ENCODE results near the gene PCDHGA2.
"Not testable (repeated sequence)": the region's sequence is repeated elsewhere in the genome, so short reads cannot be mapped to it uniquely, and the experiment has no call there.

PCDHGA2 gene

DNA sequence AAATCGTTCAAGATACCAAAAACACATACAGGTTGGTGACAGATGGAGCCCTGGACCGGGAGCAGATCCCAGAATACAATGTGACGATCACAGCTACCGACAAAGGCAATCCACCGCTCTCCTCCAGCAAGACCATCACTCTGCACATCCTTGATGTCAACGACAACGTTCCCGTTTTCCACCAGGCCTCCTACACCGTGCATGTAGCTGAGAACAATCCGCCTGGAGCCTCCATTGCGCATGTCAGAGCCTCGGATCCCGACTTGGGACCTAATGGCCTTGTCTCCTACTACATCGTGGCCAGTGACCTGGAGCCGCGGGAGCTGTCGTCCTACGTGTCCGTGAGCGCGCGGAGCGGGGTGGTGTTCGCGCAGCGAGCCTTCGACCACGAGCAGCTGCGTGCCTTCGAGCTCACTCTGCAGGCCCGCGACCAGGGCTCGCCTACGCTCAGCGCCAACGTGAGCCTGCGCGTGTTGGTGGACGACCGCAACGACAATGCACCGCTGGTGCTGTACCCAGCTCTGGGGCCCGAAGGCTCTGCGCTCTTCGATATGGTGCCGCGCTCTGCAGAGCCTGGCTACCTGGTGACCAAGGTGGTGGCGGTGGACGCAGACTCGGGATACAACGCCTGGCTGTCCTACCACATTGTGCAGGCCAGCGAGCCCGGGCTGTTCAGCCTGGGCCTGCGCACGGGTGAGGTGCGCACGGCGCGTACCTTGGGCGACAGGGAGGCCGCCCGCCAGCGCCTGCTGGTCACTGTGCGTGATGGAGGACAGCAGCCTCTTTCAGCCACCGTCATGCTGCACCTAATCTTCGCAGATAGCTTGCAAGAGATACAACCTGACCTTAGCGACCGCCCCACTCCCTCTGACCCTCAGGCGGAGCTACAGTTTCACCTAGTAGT is 33.3 kb downstream of the PCDHGA2 start:
- FAIRE-seq: no peak
- TF ChIP-seq POLR2AphosphoS5 (IDR thresholded peaks at IDR 0.05; ENCODE audit: low read depth, low read length) (no peak), TAF1 (IDR thresholded peaks at IDR 0.05; ENCODE audit: borderline replicate concordance, low read depth, low read length) (no peak), POLR2A (IDR thresholded peaks at IDR 0.05; ENCODE audit: low read depth, low read length) (no peak)
- DNase-seq (ENCODE audit: insufficient read length): no peak

- no peak for DNase-seq (ENCODE audit: insufficient read length)
- no peak for FAIRE-seq
- TF ChIP-seq TAF1 (IDR thresholded peaks at IDR 0.05; ENCODE audit: borderline replicate concordance, low read depth, low read length) (no peak), POLR2A (IDR thresholded peaks at IDR 0.05; ENCODE audit: low read depth, low read length) (no peak), POLR2AphosphoS5 (IDR thresholded peaks at IDR 0.05; ENCODE audit: low read depth, low read length) (no peak)
Observed at GRCh38 chr5:141373673-141374317, 35.2 kb downstream of the PCDHGA2 start, which contains the start of gene PCDHGA6. Gene PCDHGA6 (plus strand): TSS chr5:141373891. CDS start chr5:141374084, 193 bp downstream.

DNA sequence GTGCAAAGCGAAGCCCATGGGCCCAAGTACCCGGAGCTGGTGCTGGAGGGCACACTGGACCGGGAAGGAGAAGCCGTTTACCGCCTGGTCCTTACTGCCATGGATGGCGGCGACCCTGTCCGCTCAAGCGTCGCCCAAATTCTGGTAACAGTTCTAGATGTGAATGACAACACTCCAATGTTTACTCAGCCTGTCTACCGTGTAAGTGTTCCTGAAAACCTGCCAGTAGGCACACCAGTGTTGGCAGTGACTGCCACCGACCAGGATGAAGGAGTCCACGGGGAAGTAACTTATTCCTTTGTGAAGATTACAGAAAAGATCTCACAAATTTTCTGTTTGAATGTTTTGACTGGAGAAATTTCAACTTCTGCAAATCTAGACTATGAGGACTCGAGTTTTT is 36.1 kb downstream of the PCDHGA2 start:
- no peak for DNase-seq (ENCODE audit: insufficient read length)

GRCh38 chr5:141375444-141376155 is 37.0 kb downstream of the PCDHGA2 start:
- not testable (repeated sequence) for FAIRE-seq; DNase-seq (ENCODE audit: insufficient read length)

More for the DNA sequence above, 36.1 kb downstream of the PCDHGA2 start:
- FAIRE-seq: no peak
- TF ChIP-seq TAF1 (IDR thresholded peaks at IDR 0.05; ENCODE audit: borderline replicate concordance, low read depth, low read length) (no peak), POLR2AphosphoS5 (IDR thresholded peaks at IDR 0.05; ENCODE audit: low read depth, low read length) (no peak), POLR2A (IDR thresholded peaks at IDR 0.05; ENCODE audit: low read depth, low read length) (no peak)

DNA sequence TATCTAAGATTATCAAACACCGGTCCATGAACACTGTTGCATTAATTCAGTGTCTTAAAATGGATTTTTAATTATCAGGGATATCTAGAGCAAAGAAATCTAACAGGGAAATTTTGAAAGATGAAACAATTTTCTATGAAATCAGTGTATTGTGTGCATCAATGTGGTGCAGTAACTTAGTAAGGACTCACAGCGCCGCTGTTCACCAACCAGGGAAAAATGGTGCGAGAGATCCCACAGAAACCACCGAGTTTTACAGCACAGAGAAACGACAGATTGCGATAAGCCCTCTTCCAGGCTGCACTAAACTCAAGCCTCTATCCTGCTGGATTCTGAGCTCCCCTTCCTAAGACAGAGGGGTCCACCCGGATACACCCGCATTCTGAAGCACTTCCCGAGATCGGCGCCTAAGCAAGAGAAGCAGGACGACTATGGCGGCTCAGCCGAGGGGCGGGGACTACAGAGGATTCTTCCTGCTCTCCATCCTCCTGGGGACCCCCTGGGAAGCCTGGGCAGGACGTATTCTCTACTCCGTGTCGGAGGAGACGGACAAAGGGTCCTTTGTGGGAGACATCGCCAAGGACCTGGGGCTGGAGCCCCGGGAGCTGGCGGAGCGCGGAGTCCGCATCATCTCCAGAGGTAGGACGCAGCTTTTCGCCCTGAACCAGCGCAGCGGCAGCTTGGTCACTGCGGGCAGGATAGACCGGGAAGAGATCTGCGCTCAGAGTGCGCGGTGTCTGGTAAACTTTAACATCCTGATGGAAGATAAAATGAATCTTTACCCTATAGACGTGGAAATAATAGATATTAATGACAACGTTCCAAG is 44.1 kb downstream of the PCDHGA2 start, which contains the start of gene PCDHGA7:
Gene PCDHGA7, plus strand, starts transcription at position 274 of the 826 bp plus-strand sequence. Its CDS starts 158 bp downstream, at position 432.
- TF ChIP-seq POLR2AphosphoS5 (IDR thresholded peaks at IDR 0.05; ENCODE audit: low read depth, low read length): no peak
- TF ChIP-seq POLR2A (IDR thresholded peaks at IDR 0.05; ENCODE audit: low read depth, low read length): no peak
- no peak for TF ChIP-seq TAF1 (IDR thresholded peaks at IDR 0.05; ENCODE audit: borderline replicate concordance, low read depth, low read length)
- DNase-seq (ENCODE audit: insufficient read length): no peak
- FAIRE-seq: no peak

DNA sequence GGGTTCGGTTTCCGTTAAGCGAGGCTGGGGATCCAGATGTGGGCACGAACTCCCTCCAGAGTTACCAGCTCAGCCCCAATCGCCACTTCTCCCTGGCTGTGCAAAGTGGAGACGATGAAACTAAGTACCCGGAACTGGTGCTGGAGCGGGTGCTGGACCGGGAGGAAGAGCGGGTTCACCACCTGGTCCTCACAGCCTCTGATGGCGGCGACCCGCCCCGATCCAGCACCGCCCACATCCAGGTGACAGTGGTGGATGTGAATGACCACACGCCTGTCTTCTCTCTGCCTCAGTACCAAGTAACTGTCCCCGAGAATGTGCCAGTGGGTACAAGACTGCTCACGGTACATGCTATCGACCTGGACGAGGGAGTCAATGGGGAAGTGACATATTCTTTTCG is 44.8 kb downstream of the PCDHGA2 start:
- DNase-seq (ENCODE audit: insufficient read length): no peak
- no peak for FAIRE-seq
- TF ChIP-seq POLR2A (IDR thresholded peaks at IDR 0.05; ENCODE audit: low read depth, low read length): no peak
- no peak for TF ChIP-seq POLR2AphosphoS5 (IDR thresholded peaks at IDR 0.05; ENCODE audit: low read depth, low read length)
- no peak for TF ChIP-seq TAF1 (IDR thresholded peaks at IDR 0.05; ENCODE audit: borderline replicate concordance, low read depth, low read length)

DNA sequence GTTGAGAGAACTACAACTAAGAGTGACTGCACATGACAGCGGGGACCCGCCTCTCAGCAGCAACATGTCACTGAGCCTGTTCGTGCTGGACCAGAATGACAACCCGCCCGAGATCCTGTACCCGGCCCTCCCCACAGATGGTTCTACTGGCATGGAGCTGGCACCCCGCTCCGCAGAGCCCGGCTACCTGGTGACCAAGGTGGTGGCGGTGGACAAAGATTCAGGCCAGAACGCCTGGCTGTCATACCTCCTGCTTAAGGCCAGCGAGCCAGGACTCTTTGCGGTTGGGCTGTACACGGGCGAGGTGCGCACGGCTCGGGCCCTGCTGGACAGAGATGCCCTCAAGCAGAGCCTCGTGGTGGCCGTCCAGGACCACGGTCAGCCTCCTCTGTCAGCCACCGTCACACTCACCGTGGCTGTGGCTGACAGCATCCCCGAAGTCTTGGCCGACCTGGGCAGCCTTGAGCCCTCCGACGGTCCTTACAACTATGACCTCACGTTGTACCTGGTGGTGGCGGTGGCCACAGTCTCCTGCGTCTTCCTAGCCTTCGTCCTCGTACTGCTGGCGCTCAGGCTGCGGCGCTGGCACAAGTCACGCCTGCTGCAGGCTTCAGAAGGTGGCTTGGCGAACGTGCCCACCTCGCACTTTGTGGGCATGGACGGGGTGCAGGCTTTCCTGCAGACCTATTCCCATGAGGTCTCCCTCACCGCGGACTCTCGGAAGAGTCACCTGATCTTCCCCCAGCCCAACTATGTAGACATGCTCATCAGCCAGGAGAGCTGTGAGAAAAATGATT is 46.1 kb downstream of the PCDHGA2 start:
- FAIRE-seq (no peak), DNase-seq (ENCODE audit: insufficient read length) (no peak)
- TF ChIP-seq POLR2A (IDR thresholded peaks at IDR 0.05; ENCODE audit: low read depth, low read length) (no peak), TAF1 (IDR thresholded peaks at IDR 0.05; ENCODE audit: borderline replicate concordance, low read depth, low read length) (no peak), POLR2AphosphoS5 (IDR thresholded peaks at IDR 0.05; ENCODE audit: low read depth, low read length) (no peak)

GRCh38 chr5:141387557-141388311 is 49.2 kb downstream of the PCDHGA2 start, which contains the start of gene PCDHGB4:
Gene PCDHGB4 (plus strand): TSS chr5:141387698. CDS start chr5:141387885, 187 bp downstream.
- FAIRE-seq: peak; percentile 82
- DNase-seq (ENCODE audit: insufficient read length): not testable (repeated sequence)

GRCh38 chr5:141388661-141389060 is 50.1 kb downstream of the PCDHGA2 start:
- DNase-seq (ENCODE audit: insufficient read length) (no peak), FAIRE-seq (no peak)
- TF ChIP-seq POLR2A (IDR thresholded peaks at IDR 0.05; ENCODE audit: low read depth, low read length) (no peak), TAF1 (IDR thresholded peaks at IDR 0.05; ENCODE audit: borderline replicate concordance, low read depth, low read length) (no peak), POLR2AphosphoS5 (IDR thresholded peaks at IDR 0.05; ENCODE audit: low read depth, low read length) (no peak)

Data from GM12892 (cell line).